ENCODE measurements around the gene SACM1L.
"Not testable (repeated sequence)": the region's sequence is repeated elsewhere in the genome, so short reads cannot be mapped to it uniquely, and the experiment has no call there.

Gene SACM1L

GRCh38 chr3:45683417-45684326 lies 5.5 kb upstream of the SACM1L start:
- TF ChIP-seq, protein P1, sequence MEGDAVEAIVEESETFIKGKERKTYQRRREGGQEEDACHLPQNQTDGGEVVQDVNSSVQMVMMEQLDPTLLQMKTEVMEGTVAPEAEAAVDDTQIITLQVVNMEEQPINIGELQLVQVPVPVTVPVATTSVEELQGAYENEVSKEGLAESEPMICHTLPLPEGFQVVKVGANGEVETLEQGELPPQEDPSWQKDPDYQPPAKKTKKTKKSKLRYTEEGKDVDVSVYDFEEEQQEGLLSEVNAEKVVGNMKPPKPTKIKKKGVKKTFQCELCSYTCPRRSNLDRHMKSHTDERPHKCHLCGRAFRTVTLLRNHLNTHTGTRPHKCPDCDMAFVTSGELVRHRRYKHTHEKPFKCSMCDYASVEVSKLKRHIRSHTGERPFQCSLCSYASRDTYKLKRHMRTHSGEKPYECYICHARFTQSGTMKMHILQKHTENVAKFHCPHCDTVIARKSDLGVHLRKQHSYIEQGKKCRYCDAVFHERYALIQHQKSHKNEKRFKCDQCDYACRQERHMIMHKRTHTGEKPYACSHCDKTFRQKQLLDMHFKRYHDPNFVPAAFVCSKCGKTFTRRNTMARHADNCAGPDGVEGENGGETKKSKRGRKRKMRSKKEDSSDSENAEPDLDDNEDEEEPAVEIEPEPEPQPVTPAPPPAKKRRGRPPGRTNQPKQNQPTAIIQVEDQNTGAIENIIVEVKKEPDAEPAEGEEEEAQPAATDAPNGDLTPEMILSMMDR (IDR thresholded peaks at IDR 0.05; ENCODE audit: insufficient read depth, low read depth, low read length, missing control alignments), result no peak
- DNase-seq (ENCODE audit: low read depth), result no peak
- H3K4me3 ChIP-seq (ENCODE audit: low read length), result no peak overlapping the region

DNA sequence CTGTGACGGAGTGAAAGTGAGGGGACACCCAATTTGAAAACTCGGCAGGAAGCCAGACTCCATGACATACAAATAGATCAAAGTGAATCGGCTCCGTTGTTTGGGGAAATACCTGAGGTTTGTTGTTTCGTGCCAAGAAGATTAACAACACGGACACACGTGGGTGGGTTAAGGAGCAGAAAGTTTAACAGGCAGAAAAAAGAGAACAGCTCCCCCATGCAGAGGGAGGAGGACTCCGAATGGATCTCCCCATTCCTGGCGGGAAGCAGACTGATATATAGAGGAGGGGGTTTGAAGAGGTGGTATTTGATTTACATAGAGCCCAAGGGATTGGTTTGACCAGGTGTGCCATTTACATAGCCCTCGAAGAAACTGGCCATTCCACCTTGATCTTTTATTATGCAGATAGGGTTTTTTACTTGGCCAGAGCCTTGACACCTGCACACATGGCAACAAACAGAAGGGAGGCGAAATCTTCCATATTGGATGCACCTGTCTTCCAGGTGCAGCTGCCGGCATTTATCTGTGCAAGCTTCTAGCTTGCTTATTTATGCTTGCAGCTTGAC lies 4.8 kb upstream of the SACM1L start:
- TF ChIP-seq, protein P1 (IDR thresholded peaks at IDR 0.05; ENCODE audit: insufficient read depth, low read depth, low read length, missing control alignments), result no peak
- DNase-seq (ENCODE audit: low read depth), result no peak

DNA sequence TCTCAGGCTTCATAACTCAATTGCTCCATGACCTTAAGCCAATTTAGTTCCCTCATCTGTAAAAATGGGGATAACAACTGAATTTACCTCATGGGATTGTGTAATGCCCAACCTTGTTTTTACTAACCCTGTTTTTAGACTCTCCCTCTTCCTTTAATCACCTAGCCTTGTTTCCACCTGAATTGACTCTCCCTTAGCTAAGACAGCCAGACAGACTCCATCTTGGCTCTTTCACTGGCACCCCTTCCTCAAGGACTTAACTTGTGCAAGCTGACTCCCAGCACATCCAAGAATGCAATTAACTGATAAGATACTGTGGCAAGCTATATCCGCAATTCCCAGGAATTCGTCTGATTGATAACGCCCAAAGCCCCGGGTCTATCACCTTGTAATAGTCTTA lies 3.5 kb upstream of the SACM1L start:
- not testable (repeated sequence) for H3K4me3 ChIP-seq (ENCODE audit: low read length); DNase-seq (ENCODE audit: low read depth)

More for the DNA sequence above, 4.8 kb upstream of the SACM1L start:
- no peak overlapping the region for H3K4me3 ChIP-seq (ENCODE audit: low read length)

DNA sequence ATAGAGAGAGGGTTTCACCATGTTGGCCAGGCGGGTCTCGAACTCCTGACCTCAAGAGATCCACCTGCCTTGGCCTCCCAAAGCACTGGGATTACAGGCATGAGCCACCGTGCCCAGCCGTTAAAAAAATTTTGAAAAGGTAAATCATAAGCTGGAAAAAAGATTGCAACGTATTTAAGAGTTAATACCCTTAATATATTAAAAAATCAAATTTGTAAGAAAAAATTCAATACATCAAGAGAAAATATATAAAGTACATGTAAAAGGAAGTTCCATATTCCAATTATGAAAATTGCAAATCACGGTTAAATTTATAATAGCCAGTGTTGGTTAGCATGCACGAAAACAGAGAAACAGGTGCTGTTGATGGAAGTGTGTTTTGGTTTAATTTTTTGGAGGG lies 2.3 kb upstream of the SACM1L start:
- TF ChIP-seq, protein P1 (IDR thresholded peaks at IDR 0.05; ENCODE audit: insufficient read depth, low read depth, low read length, missing control alignments), result no peak
- no peak for DNase-seq (ENCODE audit: low read depth)
- no peak overlapping the region for H3K4me3 ChIP-seq (ENCODE audit: low read length)

DNA sequence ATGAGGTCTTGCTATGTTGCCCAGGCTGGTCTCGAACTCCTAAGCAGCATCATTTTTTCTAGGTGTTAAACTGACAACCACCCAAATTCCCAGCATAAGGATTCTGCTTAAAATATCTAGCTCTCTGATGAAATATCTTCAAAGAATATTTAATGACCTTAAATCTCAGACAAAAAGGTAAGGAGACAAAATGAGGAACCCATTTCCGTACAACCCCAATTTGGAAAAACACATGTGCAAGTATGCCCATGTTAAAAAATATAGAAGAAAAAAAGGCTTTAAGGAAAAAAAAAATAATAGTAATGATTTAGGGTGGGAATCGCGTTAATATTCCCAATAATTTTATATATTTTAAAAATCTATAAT lies 1.4 kb upstream of the SACM1L start:
- peak overlapping the region; percentile 77 for H3K4me3 ChIP-seq (ENCODE audit: low read length)
- TF ChIP-seq, protein P1 (IDR thresholded peaks at IDR 0.05; ENCODE audit: insufficient read depth, low read depth, low read length, missing control alignments), result no peak
- no peak for DNase-seq (ENCODE audit: low read depth)

GRCh38 chr3:45688194-45688881 lies 858 bp upstream of the SACM1L start:
- peak; percentile 28 for DNase-seq (ENCODE audit: low read depth)
- TF ChIP-seq, protein P1 (IDR thresholded peaks at IDR 0.05; ENCODE audit: insufficient read depth, low read depth, low read length, missing control alignments), result no peak
- H3K4me3 ChIP-seq (ENCODE audit: low read length), result peak overlapping the region; percentile 77

DNA sequence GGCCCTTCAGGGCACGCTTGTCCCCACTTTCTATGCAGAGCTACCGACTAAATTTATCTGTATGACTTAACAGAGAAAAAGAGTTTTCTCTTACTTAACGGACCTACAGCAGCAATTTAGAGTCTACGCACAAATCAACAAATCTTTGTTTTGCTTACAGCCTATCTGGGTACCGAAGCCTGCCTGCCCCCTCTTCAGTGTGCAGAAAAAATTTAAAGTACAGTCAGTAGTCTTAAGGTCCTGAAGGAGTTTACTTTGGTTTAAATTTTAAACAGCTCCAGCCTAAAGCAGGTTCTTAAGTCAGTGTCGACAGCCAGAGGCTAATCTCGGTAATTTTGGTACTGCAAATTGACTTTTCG lies 570 bp downstream of the SACM1L start:
- DNase-seq (ENCODE audit: low read depth), result no peak
- peak overlapping the region; percentile 77 for H3K4me3 ChIP-seq (ENCODE audit: low read length)
- TF ChIP-seq, protein P1 (IDR thresholded peaks at IDR 0.05; ENCODE audit: insufficient read depth, low read depth, low read length, missing control alignments), result no peak
